Measurements from ENCODE around the gene EFCAB9. TPM values are rescaled to one million over a fixed set of nuclear protein-coding genes. Genes with fewer than 3 reads are reported as not detected.
"Not testable (repeated sequence)": the region's sequence is repeated elsewhere in the genome, so short reads cannot be mapped to it uniquely, and the experiment has no call there.

EFCAB9 gene
- not detected for total RNA-seq

DNA sequence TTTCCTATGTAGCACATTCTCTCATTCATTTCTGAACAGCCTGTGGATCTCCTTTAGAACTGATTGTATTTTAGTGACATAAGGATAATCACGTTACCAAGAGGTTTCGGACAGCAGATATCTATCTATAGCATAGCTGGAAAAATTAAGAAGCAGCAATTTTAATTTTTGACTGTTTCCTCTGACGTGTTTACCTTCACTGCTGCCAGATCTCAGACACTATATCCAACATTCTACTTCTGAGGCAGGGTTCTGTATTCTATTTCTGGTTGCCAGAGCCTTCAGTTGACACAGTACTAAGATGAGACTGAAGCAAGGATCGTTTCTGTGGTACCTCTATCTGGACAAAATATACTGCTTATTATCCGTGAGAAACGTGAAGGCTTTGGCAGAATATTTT is at the start of gene EFCAB9:
TSS of gene EFCAB9 (plus strand) at position 301 of the 400 bp plus-strand sequence. CDS start at position 302, 1 bp downstream.
- no peak for DNase-seq

DNA sequence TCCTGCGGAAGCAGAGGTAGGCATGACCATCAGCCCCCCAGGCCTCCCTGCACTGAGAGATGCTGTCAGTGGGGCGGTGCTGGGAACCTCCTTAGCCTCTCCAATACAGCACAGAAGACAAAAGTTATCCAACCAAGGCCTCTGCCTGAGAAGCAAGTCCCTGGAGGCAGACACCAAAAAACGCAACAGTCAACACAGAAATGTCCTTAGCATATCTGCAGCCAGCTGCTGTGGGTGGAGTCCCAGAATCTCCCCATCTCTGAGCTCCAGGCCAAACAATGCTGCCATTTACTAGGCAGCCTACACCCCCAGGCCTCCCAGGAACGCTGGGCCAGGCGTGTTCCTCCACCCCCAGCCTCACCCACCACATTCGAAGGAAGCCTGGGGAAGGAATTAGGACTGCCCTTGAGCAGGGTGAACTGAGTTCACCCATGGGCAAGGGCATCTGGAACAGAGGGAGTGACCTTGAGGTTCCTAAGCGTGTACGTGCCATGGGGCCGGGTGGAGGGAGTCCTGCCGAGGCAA is 49.6 kb upstream of the EFCAB9 start:
- peak; percentile 79 for DNase-seq

DNA sequence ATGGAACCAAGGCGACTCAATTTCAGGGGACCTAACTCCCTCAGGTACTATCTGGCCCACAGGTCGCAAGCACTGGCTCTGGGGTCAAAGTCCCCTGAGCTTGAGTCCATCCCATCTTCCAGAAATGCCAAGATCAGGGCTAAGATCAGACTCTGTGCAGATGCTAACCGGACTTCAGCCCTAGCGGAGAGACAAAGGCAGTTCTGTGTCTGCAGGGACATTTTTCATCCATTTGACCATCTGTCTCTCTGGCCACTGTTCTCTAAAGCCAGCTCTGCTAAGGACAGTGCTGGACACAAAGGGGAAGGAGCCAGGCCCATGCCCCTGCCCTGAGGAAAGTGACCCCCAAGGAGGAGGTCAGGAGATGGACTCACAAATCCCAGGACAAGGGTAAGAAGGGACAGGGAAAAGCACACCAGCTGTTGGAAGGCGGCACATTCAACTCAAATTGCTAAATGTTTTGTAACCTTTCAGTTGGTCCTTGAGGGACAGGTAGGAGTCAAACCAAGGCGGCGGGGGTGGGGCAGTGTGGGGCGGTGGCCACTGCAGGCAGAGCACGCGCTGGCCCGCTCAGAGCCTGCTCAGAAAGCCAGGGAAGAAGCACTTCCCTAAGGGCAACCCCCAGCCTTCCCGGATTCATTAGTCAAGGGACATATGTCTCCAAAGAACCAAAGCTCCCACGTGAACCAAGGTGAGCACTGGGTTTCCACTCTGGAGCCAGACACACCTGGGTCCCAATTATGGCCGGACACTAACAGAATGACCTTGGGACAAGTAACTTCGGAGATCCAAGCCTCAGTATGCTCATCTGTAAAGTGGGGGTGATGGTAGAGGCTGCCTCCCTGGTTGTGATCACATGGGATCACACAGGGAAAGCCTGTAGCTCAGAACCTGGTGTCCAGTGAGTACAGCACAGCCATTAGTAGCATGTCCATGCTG is 48.8 kb upstream of the EFCAB9 start:
- no peak for DNase-seq

DNA sequence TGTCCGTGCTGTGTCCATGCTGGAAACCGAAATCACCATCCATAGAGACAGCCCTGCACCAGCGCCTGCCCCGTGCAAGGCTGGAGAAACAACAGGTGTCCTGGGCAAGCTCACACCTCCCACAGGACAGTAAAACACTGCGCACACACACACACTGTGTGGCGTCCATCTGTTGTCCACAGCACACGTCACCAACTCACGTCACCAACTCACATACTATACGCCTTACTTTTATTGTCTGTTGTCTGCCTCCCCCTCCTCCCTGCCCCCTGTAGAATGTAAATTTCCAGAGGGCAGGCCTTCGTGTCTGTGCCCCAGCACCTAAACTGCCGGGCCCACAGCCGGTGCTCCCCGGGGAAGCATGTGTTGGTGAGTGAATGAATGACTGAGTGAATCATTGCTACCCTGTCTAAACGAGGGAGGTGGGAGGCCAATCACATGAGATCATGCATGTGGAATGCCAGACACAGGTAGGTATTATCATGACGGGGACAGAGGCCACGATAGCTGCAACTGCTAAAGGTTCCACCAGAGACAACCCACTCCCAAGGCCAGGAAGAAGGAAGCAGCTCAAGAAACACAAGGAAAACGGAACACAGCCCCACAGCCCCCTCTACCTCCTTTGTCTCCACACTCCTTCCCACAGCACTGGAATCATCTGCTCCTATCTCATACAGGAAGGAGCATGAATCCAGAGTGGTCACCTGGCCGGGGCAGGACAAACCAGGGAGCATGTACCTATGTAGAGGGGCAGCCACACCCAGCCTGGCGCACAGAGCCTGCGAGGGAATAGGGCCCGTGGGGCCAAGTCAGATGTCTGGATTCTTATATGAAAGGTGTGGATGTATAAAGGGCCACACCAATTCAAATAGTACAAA is 47.9 kb upstream of the EFCAB9 start:
- peak; percentile 69 for DNase-seq

DNA sequence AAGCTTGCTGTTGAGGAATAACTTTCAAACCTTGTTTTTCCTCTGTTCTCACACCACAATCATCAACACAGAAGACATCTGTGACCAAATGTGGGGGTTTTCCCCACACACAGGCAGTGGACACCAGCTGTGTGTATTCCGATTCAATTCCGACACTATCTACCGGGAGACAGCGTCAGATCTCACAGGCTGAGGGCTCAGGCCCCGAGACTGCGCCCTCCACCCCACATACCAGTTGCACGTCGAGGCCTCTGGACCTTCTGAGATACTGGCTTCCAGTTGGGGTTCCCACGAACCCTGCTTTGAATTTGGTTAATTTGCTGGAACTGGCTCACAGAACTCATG is 47.3 kb upstream of the EFCAB9 start:
- no peak for DNase-seq

DNA sequence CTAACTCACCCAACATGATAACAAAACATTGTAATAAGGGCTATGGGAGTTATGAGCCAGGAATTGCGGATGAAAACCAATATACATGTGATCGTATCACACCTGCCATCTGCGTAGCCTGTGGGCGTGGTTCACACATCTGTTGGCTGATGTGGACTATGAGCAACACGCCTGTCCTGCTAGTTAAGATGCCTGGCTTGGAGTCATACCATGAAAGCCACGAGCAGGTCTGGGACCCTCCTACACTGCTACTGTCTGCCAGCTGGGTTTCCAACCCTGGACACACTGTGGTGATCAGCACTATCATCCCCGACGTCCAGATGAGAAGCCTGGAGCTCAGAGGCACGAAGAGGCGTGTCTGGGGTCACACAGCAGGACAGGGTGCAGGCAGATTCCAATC is 46.1 kb upstream of the EFCAB9 start:
- no peak for DNase-seq

DNA sequence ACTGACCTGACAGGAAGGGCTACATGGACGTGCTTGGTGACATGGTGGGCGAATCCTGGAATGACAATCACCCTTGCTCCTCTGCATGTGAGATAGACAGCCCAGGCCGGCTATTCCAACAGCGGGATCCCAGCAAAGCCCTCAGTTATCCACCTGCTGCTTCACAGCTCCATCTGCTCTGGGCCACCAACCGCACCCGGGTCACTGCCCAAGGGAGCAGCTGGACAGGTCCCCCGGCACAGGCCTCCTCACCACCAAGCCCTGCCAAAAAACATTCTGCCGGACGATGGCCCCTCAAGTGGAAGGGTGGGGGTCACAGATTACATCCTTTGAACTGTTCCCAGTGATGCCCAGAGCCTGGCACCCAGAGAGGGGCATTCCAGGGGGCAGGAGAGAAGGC is 45.6 kb upstream of the EFCAB9 start:
- no peak for DNase-seq

DNA sequence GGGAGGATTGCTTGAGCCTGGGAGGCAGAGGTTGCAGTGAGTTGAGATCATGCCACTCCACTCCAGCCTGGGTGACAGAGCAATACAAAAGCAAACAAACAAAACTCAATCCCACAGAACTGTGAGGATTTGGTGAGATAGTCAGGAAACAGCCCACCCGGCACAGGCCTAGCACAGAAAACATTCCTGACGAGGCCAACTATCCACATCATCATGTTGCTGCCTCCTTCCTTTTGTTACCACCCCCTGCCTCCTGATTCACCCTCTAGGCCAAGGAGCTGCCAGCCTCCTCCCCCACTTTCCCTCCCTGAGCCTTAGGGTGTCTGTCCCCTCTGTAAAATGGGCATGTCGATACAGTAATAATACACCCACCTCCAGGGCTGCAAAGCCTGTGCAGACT is 44.9 kb upstream of the EFCAB9 start:
- DNase-seq: no peak

DNA sequence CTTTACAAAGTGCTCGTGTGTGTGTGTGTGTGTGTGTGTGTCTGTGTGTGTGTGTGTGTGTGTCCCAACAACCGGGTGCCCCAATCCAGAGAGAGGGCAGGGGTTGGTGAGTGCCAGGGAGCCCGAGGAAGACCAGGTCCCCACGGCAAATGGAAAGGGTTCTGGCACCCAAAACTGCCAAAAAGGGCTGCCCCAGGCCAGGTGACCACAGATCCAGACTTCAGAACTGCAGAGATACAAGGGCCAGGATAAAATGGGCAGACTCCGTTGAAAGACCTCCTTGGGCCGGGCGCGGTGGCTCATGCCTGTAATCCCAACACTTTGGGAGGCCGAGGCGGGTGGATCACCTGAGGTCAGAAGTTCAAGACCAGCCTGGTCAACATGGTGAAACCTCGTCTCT is 44.5 kb upstream of the EFCAB9 start:
- not testable (repeated sequence) for DNase-seq

DNA sequence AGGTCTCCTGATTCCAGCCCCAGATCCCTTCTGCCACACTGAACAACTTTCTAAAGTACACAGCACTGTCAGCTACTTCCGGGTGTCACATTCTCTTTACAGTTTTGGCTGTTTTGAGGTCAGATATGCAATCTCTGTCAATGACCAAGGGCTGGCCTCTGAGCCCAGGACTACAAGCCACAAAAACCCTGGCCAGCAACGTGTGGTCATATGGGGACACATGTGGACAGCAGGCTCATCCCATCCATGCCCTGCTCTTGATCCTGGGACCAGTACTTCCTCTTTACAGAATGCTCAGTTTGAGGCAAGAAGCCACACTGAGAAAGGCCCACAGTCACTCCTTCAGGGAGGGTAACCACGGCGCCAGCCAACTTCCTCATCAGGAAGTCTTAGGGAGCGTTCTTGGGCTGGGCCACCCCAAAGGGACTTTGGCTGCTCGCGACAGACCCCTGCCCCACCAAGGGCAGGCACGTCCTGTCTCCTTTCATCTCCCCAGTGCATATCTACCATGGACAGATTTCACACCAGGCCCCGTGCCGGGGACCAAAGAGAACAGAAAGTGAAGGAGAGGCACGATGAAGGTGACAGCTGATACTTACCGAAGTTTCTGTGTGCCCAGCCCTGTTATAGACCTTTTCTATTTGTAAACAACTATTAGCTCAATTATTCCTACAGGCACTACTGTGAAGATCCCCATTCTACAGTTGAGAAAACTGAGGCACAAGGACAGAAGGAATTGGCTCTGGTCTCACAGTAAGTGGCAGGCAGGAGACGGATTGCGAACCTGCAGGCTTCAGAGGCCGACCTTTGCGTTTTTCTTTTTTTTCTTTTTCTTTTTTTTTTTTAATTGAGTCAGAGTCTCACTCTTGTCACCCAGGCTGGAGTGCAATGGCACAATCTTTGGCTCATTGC is 43.2 kb upstream of the EFCAB9 start:
- DNase-seq: no peak

DNA sequence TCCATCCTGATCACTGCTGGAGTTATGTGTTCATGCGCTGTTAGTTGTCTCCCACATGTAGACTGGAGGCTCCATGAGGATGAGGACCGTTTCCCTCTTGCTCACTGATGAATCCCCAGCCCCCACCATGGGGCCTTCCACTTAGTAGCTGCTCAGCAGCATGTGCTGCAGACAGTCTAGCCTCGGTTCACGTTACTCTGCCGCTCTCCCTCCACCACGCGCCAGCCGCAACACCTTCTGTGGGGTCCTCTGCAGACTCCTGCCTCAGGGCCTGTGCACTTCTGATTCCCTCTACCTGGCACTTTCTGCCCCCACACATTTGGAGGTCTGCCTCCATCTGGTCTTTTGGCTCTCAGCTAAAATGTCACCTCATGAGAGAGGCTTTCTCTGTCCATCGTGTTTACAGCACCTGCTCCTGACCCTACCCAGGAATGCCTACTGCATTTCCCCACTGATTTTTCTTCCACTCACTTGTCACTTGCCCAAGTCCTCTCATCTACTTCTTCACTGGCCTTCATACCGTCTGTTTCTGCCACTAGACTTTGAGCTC is 42.2 kb upstream of the EFCAB9 start:
- no peak for DNase-seq

DNA sequence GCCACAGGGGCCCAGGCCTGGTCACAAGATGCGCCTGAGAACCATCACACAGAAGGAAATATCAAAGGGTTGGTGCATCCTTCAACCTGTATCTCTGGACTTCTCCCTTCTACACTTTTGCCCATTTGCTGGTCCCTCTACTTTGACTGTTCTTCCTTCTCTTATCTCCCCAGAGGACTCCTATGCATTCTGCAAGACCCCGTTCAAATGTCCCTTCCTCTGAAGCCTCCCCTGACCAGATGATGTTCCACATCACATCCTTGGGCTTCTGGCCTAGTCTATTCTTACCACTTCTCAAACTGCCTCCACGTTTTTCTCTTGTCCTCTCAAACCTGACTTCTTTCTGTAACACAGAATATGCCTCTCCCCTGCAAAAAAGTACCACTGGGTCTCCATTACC is 40.3 kb upstream of the EFCAB9 start:
- DNase-seq: no peak

DNA sequence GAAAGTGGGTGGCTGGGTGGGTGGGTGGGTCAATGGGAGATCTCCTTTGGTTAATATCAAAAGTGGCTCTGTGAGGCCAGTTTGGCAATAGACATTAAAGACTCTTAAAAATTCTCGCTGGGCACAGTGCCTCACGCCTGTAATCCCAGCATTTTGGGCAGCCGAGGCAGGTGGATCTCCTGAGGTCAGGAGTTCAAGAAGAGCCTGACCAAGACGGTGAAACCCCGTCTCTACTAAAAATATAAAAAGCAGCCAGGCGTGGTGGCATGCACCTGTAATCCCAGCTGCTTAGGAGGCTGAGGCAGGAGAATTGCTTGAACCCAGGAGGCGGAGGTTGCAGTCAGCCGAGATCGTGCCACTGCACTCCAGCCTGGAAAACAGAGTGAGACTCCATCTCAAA is 38.9 kb upstream of the EFCAB9 start:
- DNase-seq: not testable (repeated sequence)

DNA sequence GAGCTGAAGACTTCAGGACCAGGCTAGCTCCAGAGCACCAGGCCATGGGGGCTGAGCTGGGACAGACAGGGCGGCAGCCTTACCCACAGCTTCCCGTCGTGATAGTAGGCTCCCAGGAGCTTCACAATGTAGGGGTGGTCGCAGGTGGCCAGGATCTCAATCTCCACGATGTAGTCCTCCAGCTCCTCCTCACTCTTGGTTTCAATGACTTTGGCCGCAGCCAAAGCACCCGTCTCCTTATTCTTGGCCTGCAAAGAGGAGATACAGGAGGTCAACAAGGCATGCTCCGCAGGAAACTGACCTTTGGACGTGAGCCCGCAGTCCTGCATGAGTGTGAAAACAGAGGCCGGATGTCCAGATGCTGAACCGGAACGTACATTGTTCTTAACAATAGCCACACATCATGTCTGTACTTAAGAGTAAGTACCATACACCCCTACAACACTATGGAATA is 37.4 kb upstream of the EFCAB9 start:
- no peak for DNase-seq

DNA sequence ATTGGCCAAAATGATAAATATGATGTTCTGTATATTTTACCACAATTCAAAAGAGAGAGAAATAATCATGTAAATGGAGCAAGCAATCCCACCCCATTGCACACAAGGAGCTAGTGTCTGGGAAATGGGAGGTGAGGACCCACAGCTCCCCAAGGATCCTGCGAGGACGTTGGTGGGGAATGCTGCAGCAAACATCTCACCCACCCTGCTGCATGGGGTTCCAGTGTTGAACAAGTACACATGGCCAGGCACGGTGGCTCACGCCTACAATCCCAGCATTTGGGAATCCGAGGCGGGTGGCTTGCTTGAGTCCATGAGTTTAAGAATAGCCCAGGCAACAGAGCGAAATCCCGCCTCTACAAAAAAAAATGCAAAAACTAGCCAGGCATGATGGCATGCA is 35.0 kb upstream of the EFCAB9 start:
- no peak for DNase-seq

DNA sequence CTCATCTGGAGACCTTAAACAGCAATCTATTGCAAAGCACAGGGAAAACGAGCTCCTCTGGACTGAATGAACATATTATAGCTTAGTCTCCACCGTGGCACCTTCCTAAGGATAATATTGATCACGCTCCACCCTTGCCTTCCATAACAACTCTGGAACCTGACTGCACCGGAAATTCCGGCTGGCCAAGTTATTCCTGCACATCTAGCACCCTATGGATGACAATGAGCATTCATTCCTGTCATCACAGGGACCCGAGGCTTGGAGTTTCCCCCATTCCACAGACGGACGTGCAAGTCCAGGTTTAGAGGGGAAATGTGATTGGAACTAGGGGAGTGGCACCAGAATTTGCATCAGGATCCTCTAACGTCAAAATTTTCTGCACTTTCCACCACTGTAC is 33.5 kb upstream of the EFCAB9 start:
- no peak for DNase-seq

DNA sequence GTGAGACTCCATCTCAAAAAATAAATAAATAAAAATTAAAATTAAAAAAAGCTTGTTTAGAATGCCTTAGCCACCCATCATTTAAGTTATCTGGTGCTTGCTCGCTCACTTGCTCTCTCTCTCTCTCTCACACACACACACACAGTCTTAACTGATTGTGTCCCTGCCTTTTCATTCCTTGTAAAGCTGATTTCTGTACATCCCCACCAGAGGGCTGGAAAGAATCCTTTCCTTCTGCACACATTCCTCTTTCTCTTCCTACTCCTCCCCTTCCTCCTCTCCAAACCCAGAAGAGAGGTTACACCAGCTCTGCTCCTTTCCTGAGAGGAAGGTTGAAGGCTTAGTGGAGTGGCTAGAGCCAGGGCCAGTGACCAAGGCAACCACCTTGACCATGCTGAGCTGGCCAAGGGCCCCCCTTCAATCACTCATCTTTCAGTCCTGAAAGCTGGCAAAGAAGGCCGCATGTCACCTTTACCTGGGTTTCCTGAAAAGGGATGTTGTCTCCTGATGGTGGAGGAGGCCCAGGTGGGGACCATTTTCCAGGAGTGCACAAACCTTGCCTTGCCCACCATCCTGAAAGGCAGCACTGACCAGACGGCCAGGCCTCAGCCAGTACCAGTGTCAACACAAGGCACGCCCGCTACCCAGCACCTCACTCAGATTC is 31.5 kb upstream of the EFCAB9 start:
- no peak for DNase-seq

DNA sequence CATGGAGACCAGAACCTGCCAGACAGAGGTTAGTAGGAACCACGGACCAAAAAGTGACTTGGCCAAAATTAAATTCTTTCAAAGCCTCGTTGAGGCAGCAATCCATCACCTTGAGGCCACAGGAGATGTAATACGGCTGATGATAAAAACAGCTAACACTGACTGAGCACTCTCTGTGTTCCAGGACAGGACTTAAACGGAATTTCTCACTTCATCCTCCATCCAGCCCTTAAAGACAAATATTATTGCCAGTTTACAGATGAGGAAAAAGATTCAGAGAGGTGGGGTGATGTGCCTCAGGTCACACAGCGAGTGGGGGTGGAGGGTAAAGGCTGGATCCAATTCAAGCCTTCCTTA is 31.0 kb upstream of the EFCAB9 start:
- DNase-seq: no peak

DNA sequence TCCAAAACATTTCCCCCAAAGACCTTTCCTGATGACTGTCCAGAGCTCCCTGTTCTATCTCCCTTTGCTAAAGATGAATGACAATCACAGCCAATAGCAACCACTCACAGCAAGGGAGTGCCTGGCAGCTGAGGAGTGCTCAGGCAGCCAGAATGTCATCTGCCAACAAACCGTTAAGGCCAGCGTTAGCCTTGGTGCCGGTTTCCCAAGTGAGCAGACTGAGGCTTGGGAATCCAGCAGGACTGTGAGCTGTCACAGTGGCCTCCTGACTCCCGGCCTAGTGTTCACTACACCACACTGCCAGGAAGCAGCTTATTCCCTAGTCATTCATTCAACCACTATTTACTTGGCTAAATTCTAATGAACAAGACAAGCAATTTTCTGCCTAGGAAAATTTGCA is 30.6 kb upstream of the EFCAB9 start:
- DNase-seq: peak; percentile 59

DNA sequence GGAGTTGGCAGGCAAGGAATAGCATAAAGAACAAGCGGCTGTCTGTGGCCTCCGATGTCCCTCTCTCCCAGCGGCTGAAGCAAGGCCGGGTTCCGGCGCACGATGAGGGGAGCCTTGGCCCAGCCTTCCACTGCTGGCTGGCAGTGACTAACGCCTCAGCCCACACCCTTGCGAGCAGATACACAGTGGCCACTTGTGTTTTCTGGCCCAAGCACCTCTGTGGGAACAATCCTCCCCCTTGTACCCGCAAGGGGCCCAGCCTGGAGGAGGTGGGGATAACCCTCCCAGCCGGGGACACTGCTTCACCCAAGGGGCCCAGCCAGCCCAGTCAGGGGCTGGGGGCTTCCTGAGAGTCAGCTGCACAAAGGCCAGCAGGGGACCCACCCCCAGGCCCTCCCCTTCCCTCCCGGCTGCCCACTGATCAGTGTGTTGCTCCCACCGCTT is 29.2 kb upstream of the EFCAB9 start:
- DNase-seq: peak; percentile 76

DNA sequence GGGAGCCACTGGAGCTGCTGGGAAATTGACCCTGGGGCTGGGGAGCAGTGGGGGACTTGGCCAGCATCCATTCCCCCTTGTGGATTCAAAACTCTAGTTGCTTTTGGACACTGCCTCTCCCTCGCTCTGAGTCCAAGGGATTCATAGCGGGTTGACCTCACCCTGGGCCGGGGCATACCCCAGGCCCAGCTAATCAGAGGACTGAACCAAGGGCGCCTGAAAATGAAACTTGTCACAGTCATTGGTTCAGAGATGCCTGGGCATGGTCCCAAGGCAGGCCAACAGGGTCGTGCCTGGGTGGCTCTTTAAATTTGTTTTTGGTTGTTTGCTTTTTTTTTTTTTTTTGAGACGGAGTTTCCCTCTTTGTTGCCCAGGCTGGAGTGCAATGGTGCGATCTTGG is 28.5 kb upstream of the EFCAB9 start:
- DNase-seq: no peak

Data from tongue (tissue), 2 donors.